HepG2 (cell line): ENCODE measurements around the gene SPTBN5. TPM values are rescaled to one million over a fixed set of nuclear protein-coding genes. Genes with fewer than 3 reads are reported as not detected.

Source experiments
- ARID4A ChIP-seq: sonication (generic); formaldehyde crosslinking; IDR thresholded peaks from 2 replicates; pipeline ENCODE4 v1.5.0; 2020; ENCODE audit warnings: mild to moderate bottlenecking, missing genetic modification reagents, borderline replicate concordance
- ARNTL ChIP-seq: sonication (generic); formaldehyde crosslinking; IDR thresholded peaks from 2 replicates; pipeline ENCODE4 v1.4.0; 2020; ENCODE audit warnings: mild to moderate bottlenecking, missing genetic modification reagents
- FOXA3 ChIP-seq: IDR thresholded peaks from 2 replicates; pipeline ENCODE4 v1.6.1; 2016; ENCODE audit warnings: missing genetic modification reagents, missing compliant biosample characterization
- GATA4 ChIP-seq: sonication (generic); IDR thresholded peaks from 2 replicates; pipeline ENCODE4 v1.6.1; 2016; ENCODE audit warnings: antibody characterized with exemption, low read depth, borderline replicate concordance
- GLMP ChIP-seq: sonication (generic); formaldehyde crosslinking; IDR thresholded peaks from 2 replicates; pipeline ENCODE4 v1.9.0; 2021; ENCODE audit warnings: missing genetic modification reagents, mild to moderate bottlenecking, borderline replicate concordance
- HMGXB4 ChIP-seq, 2 experiments: sonication (generic) in 1 of 2; formaldehyde crosslinking in 1 of 2; IDR thresholded peaks; 2 replicates each; pipeline versions ENCODE4 v1.4.0 to v1.6.1; 2018 to 2020; ENCODE audit warnings: missing genetic modification reagents in 2 of 2, borderline replicate concordance in 1 of 2, low read depth in 1 of 2, mild to moderate bottlenecking in 1 of 2, missing biosample characterization in 1 of 2
- HNF1A ChIP-seq, 2 experiments: sonication (generic) in 1 of 2; formaldehyde crosslinking in 1 of 2; IDR thresholded peaks; 2 replicates each; pipeline versions ENCODE4 v1.4.0 to v1.6.1; 2016 to 2020; ENCODE audit warnings: borderline replicate concordance in 1 of 2, low read depth in 1 of 2, mild to moderate bottlenecking in 1 of 2, missing genetic modification reagents in 1 of 2
- KDM5B ChIP-seq: sonication (generic); formaldehyde crosslinking; IDR thresholded peaks from 2 replicates; pipeline ENCODE4 v1.4.0; 2020; ENCODE audit warnings: missing genetic modification reagents, mild to moderate bottlenecking, borderline replicate concordance
- TCF12 ChIP-seq, 2 experiments: fragments of 450-650 bp in 1 of 2; sonication (generic) in 1 of 2; formaldehyde crosslinking in 1 of 2; IDR thresholded peaks; 2 replicates each; pipeline versions ENCODE4 v1.6.1 to v1.8.0; 2017 to 2022; ENCODE audit warnings: antibody characterized with exemption in 1 of 2, mild to moderate bottlenecking in 1 of 2, missing genetic modification reagents in 1 of 2, moderate library complexity in 1 of 2
- TEAD3 ChIP-seq: optimal IDR thresholded peaks from 2 replicates; pipeline ENCODE3; 2016; ENCODE audit warnings: borderline replicate concordance
- ZBTB21 ChIP-seq: sonication (generic); formaldehyde crosslinking; IDR thresholded peaks from 2 replicates; pipeline ENCODE4 v1.4.0; 2020; ENCODE audit warnings: missing genetic modification reagents
- ZNF10 ChIP-seq: sonication (generic); formaldehyde crosslinking; IDR thresholded peaks from 2 replicates; pipeline ENCODE4 v1.4.0; 2020; ENCODE audit warnings: mild to moderate bottlenecking, low read depth, missing genetic modification reagents, borderline replicate concordance
- ZNF138 ChIP-seq: sonication (generic); formaldehyde crosslinking; IDR thresholded peaks from 2 replicates; pipeline ENCODE4 v1.5.0; 2020; ENCODE audit warnings: mild to moderate bottlenecking, low read depth, missing genetic modification reagents
- ZNF703 ChIP-seq: sonication (generic); formaldehyde crosslinking; IDR thresholded peaks from 2 replicates; pipeline ENCODE4 v1.5.1; 2020; ENCODE audit warnings: missing genetic modification reagents, mild to moderate bottlenecking, moderate library complexity, borderline replicate concordance
- ZNF746 ChIP-seq: sonication (generic); formaldehyde crosslinking; IDR thresholded peaks from 2 replicates; pipeline ENCODE4 v1.8.0; 2022; ENCODE audit warnings: mild to moderate bottlenecking, missing genetic modification reagents
- polyA plus RNA-seq, 8 experiments: library from polyadenylated mRNA; depleted of rRNA in 3 of 8; stranded (reverse) in 7 of 8; unstranded in 1 of 8; fragments of >200 nt; fragmentation: Illumina TruSeq in 4 of 8; extraction: Trizol in 4 of 8; gene quantifications; 2 replicates each; pipeline versions ENCODE4 v1.2.1 to v1.2.3, GENCODE V29; 2011 to 2016; ENCODE audit warnings: low read depth in 4 of 8, missing spikeins in 1 of 8, mixed read lengths in 1 of 8; ENCODE audit not compliant: insufficient read depth in 1 of 8
- total RNA-seq, 5 experiments: library from RNA; depleted of rRNA; stranded (reverse); fragments of >200 nt; fragmentation: Illumina TruSeq; extraction: Trizol; gene quantifications; 2 replicates each; pipeline ENCODE4 v1.2.3, GENCODE V29; 2016; ENCODE audit warnings: low read depth in 1 of 5

The SPTBN5 gene
- total and polyA plus RNA-seq, 2 of the 13 experiments (the other 11 are each of a cell fraction or from before 2014, with no cell fraction given): 0.01 to 0.07 TPM

- TF ChIP-seq HNF1A (IDR thresholded peaks at IDR 0.05; ENCODE audit: low read depth): no peak
- TF ChIP-seq HNF1A (CRISPR knock-in tag; IDR thresholded peaks at IDR 0.05; ENCODE audit: borderline replicate concordance): no peak
- TF ChIP-seq ZNF746: no peak
- no peak for TF ChIP-seq ARNTL (CRISPR knock-in tag)
- TF ChIP-seq HMGXB4 (CRISPR knock-in tag; IDR thresholded peaks at IDR 0.05; ENCODE audit: borderline replicate concordance in 1 of 2, low read depth in 1 of 2): no peak; a peak in 1 of 4 replicates
- TF ChIP-seq ARID4A (CRISPR knock-in tag): peak; percentile 78
- TF ChIP-seq TCF12 (IDR thresholded peaks at IDR 0.05): no peak
- no peak for TF ChIP-seq TCF12 (CRISPR knock-in tag; IDR thresholded peaks at IDR 0.05)
- TF ChIP-seq GLMP (CRISPR knock-in tag): no peak
- no peak for TF ChIP-seq TEAD3 (CRISPR knock-in tag)
- TF ChIP-seq ZBTB21 (CRISPR knock-in tag): no peak
- TF ChIP-seq GATA4: no peak
- no peak for TF ChIP-seq FOXA3 (CRISPR knock-in tag)
- no peak for TF ChIP-seq ZNF10
- TF ChIP-seq ZNF138 (CRISPR knock-in tag): no peak
- no peak for TF ChIP-seq ZNF703
- TF ChIP-seq KDM5B: peak; percentile 76; the same call in 1 of the 2 replicates
These were observed 65.7 kb downstream of the SPTBN5 start, which contains the start of gene JMJD7 (continued) for GRCh38 chr15:41827880-41828806.
